Mesenchymal stem cell (in vitro differentiated cells and primary cell): ENCODE results near the gene CYP4Z1.
"Not testable (repeated sequence)": the region's sequence is repeated elsewhere in the genome, so short reads cannot be mapped to it uniquely, and the experiment has no call there.

ENCODE experiments used
- DNase-seq: peaks from one replicate; pipeline ENCODE4 v3.0.0-alpha.2; 2013
- H2AFZ ChIP-seq: one replicate; pipeline ENCODE4 v1.6.1; 2013; ENCODE audit warnings: low read depth, mild to moderate bottlenecking, control low read depth, inconsistent platforms, low read length, moderate library complexity
- H2AK5ac ChIP-seq: 2 replicates; pipeline ENCODE4 v1.6.1; 2013; ENCODE audit warnings: low read length, moderate library complexity, mild to moderate bottlenecking, inconsistent platforms; ENCODE audit not compliant: severe bottlenecking
- H2BK120ac ChIP-seq: one replicate; pipeline ENCODE4 v1.6.1; 2013; ENCODE audit warnings: low read depth, mild to moderate bottlenecking, inconsistent platforms, low read length, moderate library complexity
- H2BK12ac ChIP-seq, 2 experiments: one replicate each; pipeline ENCODE4 v1.6.1; 2013; ENCODE audit warnings: inconsistent platforms in 2 of 2, low read length in 2 of 2, mild to moderate bottlenecking in 2 of 2, moderate library complexity in 2 of 2, control low read depth in 1 of 2
- H2BK15ac ChIP-seq: one replicate; pipeline ENCODE4 v1.6.1; 2013; ENCODE audit warnings: mild to moderate bottlenecking, low read depth, inconsistent platforms; ENCODE audit not compliant: poor library complexity, severe bottlenecking
- H2BK5ac ChIP-seq: 2 replicates; pipeline ENCODE4 v1.6.1; 2013; ENCODE audit warnings: low read depth, mild to moderate bottlenecking, low read length, control low read depth, inconsistent platforms; ENCODE audit not compliant: poor library complexity, severe bottlenecking
- H3K14ac ChIP-seq, 2 experiments: one replicate each; pipeline ENCODE4 v1.6.1; 2013; ENCODE audit warnings: inconsistent platforms in 2 of 2, low read length in 2 of 2, control low read depth in 1 of 2, mild to moderate bottlenecking in 1 of 2, moderate library complexity in 1 of 2
- H3K18ac ChIP-seq, 2 experiments: one replicate each; pipeline ENCODE4 v1.6.1; 2013; ENCODE audit warnings: inconsistent platforms in 2 of 2, low read length in 2 of 2, control low read depth in 1 of 2, low read depth in 1 of 2, mild to moderate bottlenecking in 1 of 2
- H3K23ac ChIP-seq, 2 experiments: one replicate each; pipeline ENCODE4 v1.6.1; 2013; ENCODE audit warnings: inconsistent platforms in 2 of 2, low read length in 2 of 2, mild to moderate bottlenecking in 2 of 2, moderate library complexity in 2 of 2, control low read depth in 1 of 2
- H3K27ac ChIP-seq: 2 replicates; pipeline ENCODE4 v1.5.1; 2013; ENCODE audit warnings: mild to moderate bottlenecking, moderate library complexity, low read length, control low read depth, inconsistent platforms; ENCODE audit not compliant: poor library complexity, severe bottlenecking
- H3K27me3 ChIP-seq, 2 experiments: 2 replicates each; pipeline versions ENCODE4 v1.6.1 to v1.7.0; 2013; ENCODE audit warnings: low read length in 2 of 2, mild to moderate bottlenecking in 2 of 2, moderate library complexity in 2 of 2, control low read depth in 1 of 2, inconsistent platforms in 1 of 2; ENCODE audit not compliant: control insufficient read depth in 1 of 2, insufficient read depth in 1 of 2
- H3K36me3 ChIP-seq, 2 experiments: 2 replicates each; pipeline versions ENCODE4 v1.6.1 to v1.7.0; 2013; ENCODE audit warnings: low read length in 2 of 2, control low read depth in 1 of 2, inconsistent platforms in 1 of 2, low read depth in 1 of 2, mild to moderate bottlenecking in 1 of 2; ENCODE audit not compliant: insufficient read depth in 2 of 2, control insufficient read depth in 1 of 2
- H3K4ac ChIP-seq, 2 experiments: one replicate each; pipeline ENCODE4 v1.6.1; 2013; ENCODE audit warnings: inconsistent platforms in 2 of 2, low read length in 2 of 2, mild to moderate bottlenecking in 2 of 2, moderate library complexity in 2 of 2, control low read depth in 1 of 2, low read depth in 1 of 2
- H3K4me1 ChIP-seq: 2 replicates; pipeline ENCODE4 v1.6.1; 2013; ENCODE audit warnings: low read depth, low read length, control low read depth; ENCODE audit not compliant: control insufficient read depth, insufficient read depth
- H3K4me2 ChIP-seq: 2 replicates; pipeline ENCODE4 v1.6.1; 2013; ENCODE audit warnings: low read length, mild to moderate bottlenecking, inconsistent platforms; ENCODE audit not compliant: poor library complexity, severe bottlenecking
- H3K4me3 ChIP-seq, 2 experiments: 2 replicates each; pipeline versions ENCODE4 v1.5.1 to v1.7.0; 2013; ENCODE audit warnings: low read length in 2 of 2, mild to moderate bottlenecking in 2 of 2, control low read depth in 1 of 2, low read depth in 1 of 2; ENCODE audit not compliant: insufficient read depth in 1 of 2
- H3K79me1 ChIP-seq: replicated peaks from 2 replicates; pipeline ENCODE4 v1.6.1; 2013; ENCODE audit warnings: mild to moderate bottlenecking, control low read depth, low read length, inconsistent platforms; ENCODE audit not compliant: poor library complexity, severe bottlenecking
- H3K9ac ChIP-seq: 2 replicates; pipeline ENCODE4 v1.7.0; 2013; ENCODE audit warnings: mild to moderate bottlenecking, low read length, moderate library complexity
- H3K9me3 ChIP-seq: 2 replicates; pipeline ENCODE4 v1.7.0; 2013; ENCODE audit warnings: mild to moderate bottlenecking, low read length; ENCODE audit not compliant: control insufficient read depth
- H4K8ac ChIP-seq: one replicate; pipeline ENCODE4 v1.6.1; 2013; ENCODE audit warnings: inconsistent platforms, mild to moderate bottlenecking, low read length, moderate library complexity
- H4K91ac ChIP-seq: one replicate; pipeline ENCODE4 v1.6.1; 2013; ENCODE audit warnings: mild to moderate bottlenecking, low read length, inconsistent platforms
- WGBS: methylation state at CpG from one replicate; pipeline ENCODE4 v1.1.7; 2013; ENCODE audit warnings: mixed read lengths; 5-methylcytosine and 5-hydroxymethylcytosine counted together

The CYP4Z1 gene

GRCh38 chr1:47089356-47089755 lies 22.3 kb downstream of the CYP4Z1 start:
- H2BK120ac ChIP-seq, H3K23ac ChIP-seq, H4K91ac ChIP-seq, H3K27me3 ChIP-seq, H3K4me1 ChIP-seq, H3K18ac ChIP-seq, H3K4ac ChIP-seq, H4K8ac ChIP-seq, H3K4me3 ChIP-seq, H2BK15ac ChIP-seq, H3K14ac ChIP-seq, H2AFZ ChIP-seq, H3K36me3 ChIP-seq, H3K4me2 ChIP-seq, H3K9me3 ChIP-seq, H3K27ac ChIP-seq, H2AK5ac ChIP-seq, H2BK12ac ChIP-seq, H3K79me1 ChIP-seq, H2BK5ac ChIP-seq, H3K9ac ChIP-seq: not testable (repeated sequence)
- DNase-seq = peak; percentile 6
- WGBS = no CpG with 5 or more reads among the region's 3 CpGs

- not testable (repeated sequence) for H3K14ac ChIP-seq, H3K4me3 ChIP-seq, H2AFZ ChIP-seq, H3K27me3 ChIP-seq, H2BK120ac ChIP-seq, H3K4me1 ChIP-seq, H3K4ac ChIP-seq, H3K9me3 ChIP-seq, H4K91ac ChIP-seq, H3K4me2 ChIP-seq, H3K9ac ChIP-seq, H2BK15ac ChIP-seq, DNase-seq, H2AK5ac ChIP-seq, H3K79me1 ChIP-seq, H4K8ac ChIP-seq, H3K36me3 ChIP-seq, H2BK12ac ChIP-seq, H3K27ac ChIP-seq, H3K23ac ChIP-seq, H3K18ac ChIP-seq, H2BK5ac ChIP-seq
- 7% methylated on average over 2 of the region's 3 CpGs for WGBS
Measured at GRCh38 chr1:47091476-47091875, 24.4 kb downstream of the CYP4Z1 start.

GRCh38 chr1:47104816-47105215 lies 37.8 kb downstream of the CYP4Z1 start:
- no peak overlapping the region for H2BK5ac ChIP-seq
- 79% methylated on average over 3 of the region's 3 CpGs for WGBS
- H2BK15ac ChIP-seq = no peak overlapping the region
- no peak overlapping the region for H3K23ac ChIP-seq
- no peak for DNase-seq
- H3K4me2 ChIP-seq = no peak overlapping the region
- no peaks in the 10 kb centered on the region for H3K27me3 ChIP-seq
- H3K79me1 ChIP-seq = no peaks in the 10 kb centered on the region
- no peak overlapping the region for H4K91ac ChIP-seq
- H3K36me3 ChIP-seq = no peaks in the 10 kb centered on the region
- no peak overlapping the region for H3K18ac ChIP-seq
- H2BK12ac ChIP-seq = no peak overlapping the region
- no peak overlapping the region for H2BK120ac ChIP-seq
- H3K4ac ChIP-seq = no peak overlapping the region
- H3K9me3 ChIP-seq = peaks cover 12% of the 10 kb centered on the region
- no peaks in the 10 kb centered on the region for H3K4me1 ChIP-seq
- no peak overlapping the region for H3K27ac ChIP-seq
- H3K4me3 ChIP-seq = no peak overlapping the region
- no peak overlapping the region for H4K8ac ChIP-seq
- no peak overlapping the region for H3K9ac ChIP-seq
- no peak overlapping the region for H2AK5ac ChIP-seq
- no peak overlapping the region for H3K14ac ChIP-seq
- no peak overlapping the region for H2AFZ ChIP-seq

GRCh38 chr1:47106792-47107191 lies 39.8 kb downstream of the CYP4Z1 start:
- Histone ChIP-seq H3K36me3 (no peaks in the 10 kb centered on the region), H3K9me3 (peaks cover 12% of the 10 kb centered on the region), H2BK15ac (no peak overlapping the region), H3K4me3 (no peak overlapping the region), H2AFZ (no peak overlapping the region), H2AK5ac (no peak overlapping the region), H3K9ac (no peak overlapping the region), H4K8ac (no peak overlapping the region), H2BK120ac (no peak overlapping the region), H3K14ac (no peak overlapping the region), H3K4ac (no peak overlapping the region), H3K4me2 (no peak overlapping the region), H2BK5ac (no peak overlapping the region), H3K79me1 (no peaks in the 10 kb centered on the region), H3K27me3 (no peaks in the 10 kb centered on the region), H2BK12ac (no peak overlapping the region), H3K18ac (no peak overlapping the region), H3K4me1 (no peaks in the 10 kb centered on the region), H3K27ac (no peak overlapping the region), H3K23ac (no peak overlapping the region), H4K91ac (no peak overlapping the region)
- DNase-seq = no peak
- 91% methylated on average over 2 of the region's 3 CpGs for WGBS
